Esophagus muscularis mucosa (tissue), 4 donors: Measurements from ENCODE around the gene OR51A7.

ENCODE experiments used
- EP300 ChIP-seq: sonication (generic); formaldehyde crosslinking; IDR thresholded peaks from one replicate; pipeline ENCODE4 v1.6.1; 2017; ENCODE audit warnings: antibody characterized with exemption
- POLR2A ChIP-seq: fragments of 450-650 bp; IDR thresholded peaks from one replicate; pipeline ENCODE4 v1.6.1; 2017; ENCODE audit warnings: antibody characterized with exemption, moderate library complexity, mild to moderate bottlenecking, low read depth
- POLR2AphosphoS5 ChIP-seq, 2 donors: sonication (generic); formaldehyde crosslinking; IDR thresholded peaks; one replicate each; pipeline ENCODE4 v1.6.1; 2017; ENCODE audit warnings: antibody characterized with exemption in 2 of 2
- TF ChIP-seq, protein P1 (sequence below), 3 experiments: fragments of 200-600 bp in 2 of 3; fragments of 450-650 bp in 1 of 3; sonication (generic) in 2 of 3; IDR thresholded peaks; one replicate each; pipeline ENCODE4 v1.5.1; 2017 to 2019; ENCODE audit warnings: antibody characterized with exemption in 3 of 3, mild to moderate bottlenecking in 2 of 3, moderate library complexity in 1 of 3

DNA sequence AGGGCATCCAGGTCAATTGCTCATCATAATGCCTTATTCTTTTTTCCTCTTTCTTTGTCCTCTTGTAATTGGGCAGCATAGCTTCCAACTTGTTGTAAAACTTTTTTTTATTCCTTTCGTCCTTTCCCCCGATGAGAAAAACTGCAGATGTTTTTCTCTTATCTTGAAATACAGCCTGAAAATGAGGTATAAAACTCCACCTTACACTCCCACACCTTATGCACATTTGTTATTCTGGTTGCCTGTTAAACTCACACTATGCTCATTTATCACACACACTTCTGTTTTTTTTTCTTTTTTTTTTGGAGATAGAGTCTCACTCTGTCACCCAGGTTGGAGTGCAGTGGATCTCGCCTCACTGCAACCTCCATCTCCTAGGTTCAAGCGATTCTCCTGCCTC lies 53.8 kb downstream of the OR51A7 start:
- TF ChIP-seq EP300 (no peak), POLR2AphosphoS5 (IDR thresholded peaks at IDR 0.05) (no peak), POLR2A (no peak)
- TF ChIP-seq, protein P1, sequence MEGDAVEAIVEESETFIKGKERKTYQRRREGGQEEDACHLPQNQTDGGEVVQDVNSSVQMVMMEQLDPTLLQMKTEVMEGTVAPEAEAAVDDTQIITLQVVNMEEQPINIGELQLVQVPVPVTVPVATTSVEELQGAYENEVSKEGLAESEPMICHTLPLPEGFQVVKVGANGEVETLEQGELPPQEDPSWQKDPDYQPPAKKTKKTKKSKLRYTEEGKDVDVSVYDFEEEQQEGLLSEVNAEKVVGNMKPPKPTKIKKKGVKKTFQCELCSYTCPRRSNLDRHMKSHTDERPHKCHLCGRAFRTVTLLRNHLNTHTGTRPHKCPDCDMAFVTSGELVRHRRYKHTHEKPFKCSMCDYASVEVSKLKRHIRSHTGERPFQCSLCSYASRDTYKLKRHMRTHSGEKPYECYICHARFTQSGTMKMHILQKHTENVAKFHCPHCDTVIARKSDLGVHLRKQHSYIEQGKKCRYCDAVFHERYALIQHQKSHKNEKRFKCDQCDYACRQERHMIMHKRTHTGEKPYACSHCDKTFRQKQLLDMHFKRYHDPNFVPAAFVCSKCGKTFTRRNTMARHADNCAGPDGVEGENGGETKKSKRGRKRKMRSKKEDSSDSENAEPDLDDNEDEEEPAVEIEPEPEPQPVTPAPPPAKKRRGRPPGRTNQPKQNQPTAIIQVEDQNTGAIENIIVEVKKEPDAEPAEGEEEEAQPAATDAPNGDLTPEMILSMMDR (IDR thresholded peaks at IDR 0.05): no peak
